Mucosa of descending colon (tissue), 3 donors: ENCODE measurements around the gene CNRIP1. TPM values are rescaled to one million over a fixed set of nuclear protein-coding genes. Genes with fewer than 3 reads are reported as not detected.
"Not testable (repeated sequence)": the region's sequence is repeated elsewhere in the genome, so short reads cannot be mapped to it uniquely, and the experiment has no call there.

Experiments
- ATAC-seq: fragments of 200-7000 bp; cut with Tn5 transposase; one replicate; pipeline ENCODE4 v1.9.1; 2020; ENCODE audit warnings: mild to moderate bottlenecking, moderate library complexity
- DNase-seq, 3 donors: peaks; one replicate each; pipeline ENCODE4 v3.0.0-alpha.2; 2020
- H3K36me3 ChIP-seq: fragments of 200-600 bp; one replicate; pipeline ENCODE4 v1.8.0; 2021; ENCODE audit warnings: low read depth, mild to moderate bottlenecking
- H3K4me1 ChIP-seq: fragments of 200-600 bp; one replicate; pipeline ENCODE4 v1.8.0; 2021; ENCODE audit warnings: low read depth, mild to moderate bottlenecking
- H3K4me3 ChIP-seq: fragments of 200-600 bp; one replicate; pipeline ENCODE4 v1.8.0; 2021; ENCODE audit warnings: mild to moderate bottlenecking
- H3K9me3 ChIP-seq: fragments of 200-600 bp; one replicate; pipeline ENCODE4 v1.8.0; 2021; ENCODE audit warnings: mild to moderate bottlenecking
- CTCF ChIP-seq: fragments of 200-600 bp; IDR thresholded peaks from one replicate; pipeline ENCODE4 v1.8.0; 2022; ENCODE audit warnings: antibody characterized with exemption, mild to moderate bottlenecking
- intact Hi-C, 2 donors: fragments of 100-400 bp; cut with DNase I in 1 of 2; cut with micrococcal nuclease in 1 of 2; formaldehyde crosslinking; loops; one replicate each; pipeline versions ENCODE4 v1.11.0 to v1.11.1; 2022; cut with DNase I, micrococcal nuclease
- total RNA-seq, 3 donors: library from RNA; stranded (reverse); fragmentation: NEBNext Ultra II Directional in 2 of 3; extraction: Animal tissue kit (Norgen Biotek cat#: 25700) in 2 of 3; gene quantifications; one replicate each; pipeline versions ENCODE4 v1.2.1 to v1.2.4, GENCODE V29; 2021 to 2023
- donor health status: DM: no; HTN: no; CAD: no; lungs with moderate emphysema.
- donor health status: DM: no; HTN: no; CAD: no.
- donor health status: DM: no; HTN: yes; CAD: no.

The CNRIP1 gene
- total RNA-seq, 3 donors from 2014 or later = 4.1 to 20.0 (median 6.2) TPM

- no peak for ATAC-seq
- Histone ChIP-seq H3K4me1 (peaks cover 3% of the 10 kb centered on the region), H3K4me3 (no peak overlapping the region), H3K36me3 (no peaks in the 10 kb centered on the region), H3K9me3 (no peaks in the 10 kb centered on the region)
- intact Hi-C loops = no loop called here
- TF ChIP-seq CTCF = no peak
- no peak for DNase-seq
Measured at GRCh38 chr2:68316111-68316510, 3.6 kb downstream of the CNRIP1 start.

GRCh38 chr2:68311033-68311432, 8.7 kb downstream of the CNRIP1 start:
- Histone ChIP-seq H3K4me1 (no peaks in the 10 kb centered on the region), H3K4me3 (no peak overlapping the region), H3K36me3 (no peaks in the 10 kb centered on the region), H3K9me3 (no peaks in the 10 kb centered on the region)
- ATAC-seq (no peak), DNase-seq (no peak)
- TF ChIP-seq CTCF = no peak
- intact Hi-C loops = no loop called here

GRCh38 chr2:68309426-68309825, 10.3 kb downstream of the CNRIP1 start:
- intact Hi-C loops = no loop called here
- ATAC-seq = no peak
- DNase-seq = no peak

GRCh38 chr2:68303902-68304272, 15.9 kb downstream of the CNRIP1 start:
- H3K9me3 ChIP-seq, H3K4me3 ChIP-seq, ATAC-seq, H3K36me3 ChIP-seq, H3K4me1 ChIP-seq, intact Hi-C loops, DNase-seq: not testable (repeated sequence)

More at GRCh38 chr2:68309426-68309825, 10.3 kb downstream of the CNRIP1 start:
- H3K9me3 ChIP-seq = no peaks in the 10 kb centered on the region
- TF ChIP-seq CTCF = no peak
- no peaks in the 10 kb centered on the region for H3K36me3 ChIP-seq
- no peaks in the 10 kb centered on the region for H3K4me1 ChIP-seq
- H3K4me3 ChIP-seq = no peak overlapping the region

GRCh38 chr2:68303033-68303901, 16.5 kb downstream of the CNRIP1 start:
- Histone ChIP-seq H3K4me1 (no peaks in the 10 kb centered on the region), H3K4me3 (no peak overlapping the region), H3K36me3 (no peaks in the 10 kb centered on the region), H3K9me3 (no peaks in the 10 kb centered on the region)
- DNase-seq (no peak), ATAC-seq (no peak)
- intact Hi-C loops = no loop called here
- no peak for TF ChIP-seq CTCF

GRCh38 chr2:68302281-68302875, 17.4 kb downstream of the CNRIP1 start:
- no peaks in the 10 kb centered on the region for H3K4me1 ChIP-seq
- H3K9me3 ChIP-seq = no peaks in the 10 kb centered on the region
- no peak overlapping the region for H3K4me3 ChIP-seq
- intact Hi-C loops = no loop called here
- DNase-seq (no peak), ATAC-seq (no peak)
- TF ChIP-seq CTCF = no peak
- H3K36me3 ChIP-seq = no peaks in the 10 kb centered on the region
